SK-N-SH (cell line): ENCODE results near the gene RGS11. TPM values are rescaled to one million over a fixed set of nuclear protein-coding genes. Genes with fewer than 3 reads are reported as not detected.

Source experiments
- CTCF ChIA-PET: fragments of 300-600, 350-600 bp; formaldehyde crosslinking; extraction: SDS; loops from one replicate; lab custom pipeline; 2021; lab: Yijun Ruan, JAX
- POLR2A ChIA-PET: fragments of 350-600 bp; sonication (Branson Sonifier 250); formaldehyde crosslinking; extraction: SDS; loops from one replicate; lab custom pipeline; 2020; ENCODE audit warnings: antibody characterized with exemption, inconsistent platforms; lab: Yijun Ruan, JAX
- DNase-seq: peaks from one replicate; pipeline ENCODE4 v3.0.0; 2012
- H2AFZ ChIP-seq: fragments of 200-600 bp; sonication (generic); 2 replicates; pipeline ENCODE4 v1.8.1; 2016; ENCODE audit warnings: antibody characterized with exemption, mild to moderate bottlenecking, low read depth
- H3F3A ChIP-seq: fragments of 200-600 bp; sonication (generic); replicated peaks from 2 replicates; pipeline ENCODE3; 2016; ENCODE audit warnings: antibody characterized with exemption, mild to moderate bottlenecking; ENCODE audit not compliant: insufficient read depth
- H3K27ac ChIP-seq, 2 experiments: fragments of 200-500 bp in 1 of 2; fragments of 200-600 bp in 1 of 2; sonication (Bioruptor generic) in 1 of 2; sonication (generic), shearing (Covaris generic) in 1 of 2; 2 replicates each; pipeline versions ENCODE4 v1.5.1 to v1.6.1; 2014 to 2016; ENCODE audit warnings: low read depth in 2 of 2, inconsistent platforms in 1 of 2, low read length in 1 of 2, mild to moderate bottlenecking in 1 of 2, mixed read lengths in 1 of 2
- H3K27me3 ChIP-seq: fragments of 200-600 bp; sonication (generic), shearing (Covaris generic); 2 replicates; pipeline ENCODE4 v1.6.1; 2016; ENCODE audit warnings: mixed run types; ENCODE audit not compliant: insufficient read depth
- H3K36me3 ChIP-seq, 2 experiments: fragments of 200-500 bp in 1 of 2; fragments of 200-600 bp in 1 of 2; sonication (Bioruptor generic) in 1 of 2; sonication (generic) in 1 of 2; replicated peaks in 1 of 2; 2 replicates each; pipeline versions ENCODE3 to v1.5.1; 2014 to 2016; ENCODE audit warnings: low read length in 1 of 2, mild to moderate bottlenecking in 1 of 2; ENCODE audit not compliant: insufficient read depth in 2 of 2, control insufficient read depth in 1 of 2
- H3K4me1 ChIP-seq, 2 experiments: fragments of 200-500 bp in 1 of 2; fragments of 200-600 bp in 1 of 2; sonication (Bioruptor generic) in 1 of 2; sonication (generic), shearing (Covaris generic) in 1 of 2; 2 replicates each; pipeline versions ENCODE4 v1.5.1 to v1.6.1; 2014 to 2016; ENCODE audit warnings: low read depth in 1 of 2, low read length in 1 of 2, mixed run types in 1 of 2; ENCODE audit not compliant: insufficient read depth in 2 of 2, control insufficient read depth in 1 of 2
- H3K4me2 ChIP-seq: fragments of 200-600 bp; sonication (generic), shearing (Covaris generic); 2 replicates; pipeline ENCODE4 v1.6.1; 2017; ENCODE audit warnings: mixed run types
- H3K4me3 ChIP-seq, 2 experiments: fragments of 200-500 bp in 1 of 2; fragments of 200-600 bp in 1 of 2; sonication (Bioruptor generic) in 1 of 2; sonication (generic), shearing (Covaris generic) in 1 of 2; 2 replicates each; pipeline versions ENCODE4 v1.5.1 to v1.8.1; 2014 to 2016; ENCODE audit warnings: low read depth in 2 of 2, inconsistent platforms in 1 of 2, low read length in 1 of 2, mild to moderate bottlenecking in 1 of 2, mixed read lengths in 1 of 2, moderate library complexity in 1 of 2
- H3K79me2 ChIP-seq: fragments of 200-600 bp; sonication (generic); 2 replicates; pipeline ENCODE4 v1.8.1; 2017; ENCODE audit warnings: mild to moderate bottlenecking; ENCODE audit not compliant: insufficient read depth
- H3K9ac ChIP-seq: fragments of 200-600 bp; sonication (generic); 2 replicates; pipeline ENCODE4 v1.6.1; 2017; ENCODE audit warnings: mixed run types
- H3K9me2 ChIP-seq: fragments of 200-600 bp; sonication (generic); 2 replicates; pipeline ENCODE4 v1.6.1; 2017; ENCODE audit warnings: mixed run types
- H3K9me3 ChIP-seq: fragments of 200-600 bp; sonication (generic); 2 replicates; pipeline ENCODE4 v1.6.1; 2017; ENCODE audit warnings: mixed run types, mild to moderate bottlenecking, moderate library complexity
- H4K20me1 ChIP-seq: fragments of 200-600 bp; sonication (generic); 2 replicates; pipeline ENCODE4 v1.6.1; 2017; ENCODE audit warnings: mild to moderate bottlenecking, mixed run types; ENCODE audit not compliant: insufficient read depth
- CHD2 ChIP-seq: fragments of 150-350 bp; IDR thresholded peaks from 2 replicates; pipeline ENCODE4 v1.6.1; 2018; ENCODE audit warnings: low read length; ENCODE audit not compliant: partially characterized antibody
- CTCF ChIP-seq: fragments of 200-600 bp; sonication (generic); IDR thresholded peaks from 2 replicates; pipeline ENCODE4 v1.6.1; 2017; ENCODE audit warnings: antibody characterized with exemption, mild to moderate bottlenecking, moderate library complexity
- ELF1 ChIP-seq: IDR thresholded peaks from 2 replicates; pipeline ENCODE4 v1.4.0; 2012
- EP300 ChIP-seq, 2 experiments: IDR thresholded peaks; 2 replicates each; pipeline versions ENCODE4 v1.4.0 to v1.6.1; 2012; ENCODE audit warnings: borderline replicate concordance in 1 of 2, low read depth in 1 of 2, low read length in 1 of 2
- FOSL2 ChIP-seq: IDR thresholded peaks from 2 replicates; pipeline ENCODE4 v1.4.0; 2012; ENCODE audit warnings: low read depth, mild to moderate bottlenecking, moderate library complexity, borderline replicate concordance
- FOXM1 ChIP-seq: IDR thresholded peaks from 2 replicates; pipeline ENCODE4 v1.4.0; 2012; ENCODE audit warnings: low read depth, mild to moderate bottlenecking
- GATA2 ChIP-seq: sonication (generic); formaldehyde crosslinking; IDR thresholded peaks from 2 replicates; pipeline ENCODE4 v1.5.0; 2020; ENCODE audit warnings: mild to moderate bottlenecking, missing genetic modification reagents
- MEF2A ChIP-seq: IDR thresholded peaks from 2 replicates; pipeline ENCODE4 v1.4.0; 2012; ENCODE audit warnings: low read depth, borderline replicate concordance
- MXI1 ChIP-seq: IDR thresholded peaks from 2 replicates; pipeline ENCODE4 v1.6.1; 2012; ENCODE audit warnings: mild to moderate bottlenecking, low read depth, low read length, improper control_type of control experiment
- RAD21 ChIP-seq: IDR thresholded peaks from 2 replicates; pipeline ENCODE4 v1.6.1; 2012; ENCODE audit warnings: mild to moderate bottlenecking, low read length
- RFX5 ChIP-seq: IDR thresholded peaks from 2 replicates; pipeline ENCODE4 v1.6.1; 2012; ENCODE audit warnings: mild to moderate bottlenecking, improper control_type of control experiment, low read length
- SIN3A ChIP-seq: IDR thresholded peaks from 2 replicates; pipeline ENCODE4 v1.6.1; 2012; ENCODE audit warnings: low read depth, mild to moderate bottlenecking, low read length, moderate library complexity, borderline replicate concordance
- SMC3 ChIP-seq: IDR thresholded peaks from 2 replicates; pipeline ENCODE4 v1.6.1; 2012; ENCODE audit warnings: low read depth, low read length, improper control_type of control experiment
- TAF1 ChIP-seq: IDR thresholded peaks from 2 replicates; pipeline ENCODE4 v1.6.1; 2012; ENCODE audit warnings: low read depth, mild to moderate bottlenecking, low read length, moderate library complexity, borderline replicate concordance
- TCF12 ChIP-seq: IDR thresholded peaks from 2 replicates; pipeline ENCODE4 v1.4.0; 2012
- USF1 ChIP-seq: IDR thresholded peaks from 2 replicates; pipeline ENCODE4 v1.4.0; 2012; ENCODE audit warnings: low read depth, borderline replicate concordance
- USF2 ChIP-seq: fragments of 150-350 bp; IDR thresholded peaks from 2 replicates; pipeline ENCODE4 v1.6.1; 2017; ENCODE audit warnings: antibody characterized with exemption, low read length, low read depth, borderline replicate concordance
- YY1 ChIP-seq: IDR thresholded peaks from 2 replicates; pipeline ENCODE4 v1.4.0; 2012; ENCODE audit warnings: low read depth, mild to moderate bottlenecking
- WGBS: methylation state at CpG from one replicate; pipeline ENCODE4 v1.1.6; 2017; ENCODE audit warnings: low lambda C conversion rate; 5-methylcytosine and 5-hydroxymethylcytosine counted together
- polyA plus RNA-seq, 3 experiments: library from polyadenylated mRNA; depleted of rRNA; stranded (reverse); fragments of >200 nt; gene quantifications; 2 replicates each; pipeline ENCODE4 v1.2.3, GENCODE V29; 2012

RGS11 gene
- polyA plus RNA-seq, 1 of the 3 experiments (the other 2 are of a cell fraction): 9.8 TPM

GRCh38 chr16:262121-262745 is 13.5 kb downstream of the RGS11 start:
- Histone ChIP-seq H3K4me3 (no peak overlapping the region), H3F3A (no peaks in the 10 kb centered on the region), H3K9me3 (no peaks in the 10 kb centered on the region), H3K36me3 (peaks cover under 1 to 51% of the 10 kb centered on the region in 2 experiments), H3K4me1 (no peaks in the 10 kb centered on the region; a peak in 1 of 4 replicates), H3K9me2 (no peaks in the 10 kb centered on the region), H3K27ac (no peak overlapping the region), H3K9ac (no peak overlapping the region), H3K27me3 (no peaks in the 10 kb centered on the region), H2AFZ (no peak overlapping the region), H3K79me2 (no peaks in the 10 kb centered on the region), H4K20me1 (no peaks in the 10 kb centered on the region), H3K4me2 (no peak overlapping the region)
- WGBS: 96% methylated on average over 23 of the region's 29 CpGs
- DNase-seq: peak; percentile 6
- ChIA-PET POLR2A (no interaction called here), CTCF (no interaction called here)
- no peak for TF ChIP-seq USF1
- no peak for TF ChIP-seq RFX5
- TF ChIP-seq MXI1: no peak
- no peak for TF ChIP-seq TAF1
- TF ChIP-seq TCF12: no peak
- no peak for TF ChIP-seq SIN3A
- no peak for TF ChIP-seq RAD21
- TF ChIP-seq CHD2: no peak
- no peak for TF ChIP-seq MEF2A
- no peak for TF ChIP-seq FOXM1

GRCh38 chr16:261031-261691 is 14.6 kb downstream of the RGS11 start:
- H4K20me1 ChIP-seq: no peaks in the 10 kb centered on the region
- DNase-seq: no peak
- WGBS: 94% methylated on average over 22 of the region's 28 CpGs
- H3K9me3 ChIP-seq: no peaks in the 10 kb centered on the region
- H3K4me2 ChIP-seq: no peak overlapping the region
- no peaks in the 10 kb centered on the region for H3K4me1 ChIP-seq
- peaks cover 8 to 52% of the 10 kb centered on the region in 2 experiments for H3K36me3 ChIP-seq
- no peaks in the 10 kb centered on the region for H3K27me3 ChIP-seq
- ChIA-PET CTCF (interaction anchor here (1.1 kb wide), 1 partner anchor 80 kb away, joined by 3 read pairs; the partner anchor contains the start of gene HBQ1), POLR2A (no interaction called here)
- H3K79me2 ChIP-seq: no peaks in the 10 kb centered on the region
- H2AFZ ChIP-seq: no peak overlapping the region
- H3K27ac ChIP-seq: no peak overlapping the region
- no peak overlapping the region for H3K9ac ChIP-seq
- H3K4me3 ChIP-seq: no peak overlapping the region
- H3K9me2 ChIP-seq: no peaks in the 10 kb centered on the region
- no peaks in the 10 kb centered on the region for H3F3A ChIP-seq
- TF ChIP-seq FOSL2: no peak
- no peak for TF ChIP-seq USF2
- TF ChIP-seq EP300 (IDR thresholded peaks at IDR 0.05; ENCODE audit: borderline replicate concordance in 1 of 2, low read depth in 1 of 2, low read length in 1 of 2): no peak
- TF ChIP-seq USF1: no peak
- no peak for TF ChIP-seq RFX5
- TF ChIP-seq YY1: no peak
- no peak for TF ChIP-seq FOXM1
- TF ChIP-seq CTCF: no peak
- no peak for TF ChIP-seq SMC3
- no peak for TF ChIP-seq TAF1
- no peak for TF ChIP-seq GATA2
- TF ChIP-seq ELF1: no peak
- TF ChIP-seq, all 33 proteins: peak for 0
